Gastroesophageal sphincter (tissue), 4 donors: ENCODE results near the gene CAMSAP3. TPM values are rescaled to one million over a fixed set of nuclear protein-coding genes. Genes with fewer than 3 reads are reported as not detected.

ENCODE experiments used
- ATAC-seq: fragments of 150-250 bp; one replicate; pipeline ENCODE4 v1.9.1; 2016; ENCODE audit warnings: mild to moderate bottlenecking, moderate library complexity
- H3K27ac ChIP-seq, 4 donors: fragments of 200-600 bp; sonication (generic) in 3 of 4; 1 replicate in 3 of 4; 2 replicates in 1 of 4; pipeline ENCODE4 v1.5.1; 2016 to 2019
- H3K27me3 ChIP-seq: fragments of 200-600 bp; sonication (generic); one replicate; pipeline ENCODE4 v1.5.1; 2019
- H3K36me3 ChIP-seq, 2 donors: fragments of 200-600 bp; sonication (generic); one replicate each; pipeline ENCODE4 v1.5.1; 2019; ENCODE audit warnings: control low read depth in 1 of 2
- H3K4me1 ChIP-seq, 3 donors: fragments of 200-600 bp; sonication (generic); 1 replicate in 2 of 3; 2 replicates in 1 of 3; pipeline ENCODE4 v1.5.1; 2016 to 2019; ENCODE audit warnings: control low read depth in 2 of 3
- H3K4me3 ChIP-seq, 2 donors: fragments of 200-600 bp; sonication (generic); one replicate each; pipeline ENCODE4 v1.5.1; 2019; ENCODE audit warnings: mild to moderate bottlenecking in 1 of 2, moderate library complexity in 1 of 2
- H3K9me3 ChIP-seq, 3 donors: fragments of 200-600 bp; sonication (generic); one replicate each; pipeline ENCODE4 v1.5.1; 2017 to 2019; ENCODE audit warnings: control low read depth in 2 of 3
- EP300 ChIP-seq: sonication (generic); formaldehyde crosslinking; IDR thresholded peaks from one replicate; pipeline ENCODE4 v1.6.1; 2017; ENCODE audit warnings: antibody characterized with exemption, mild to moderate bottlenecking
- POLR2A ChIP-seq, 2 donors: fragments of 450-650 bp; IDR thresholded peaks; one replicate each; pipeline ENCODE4 v1.6.1; 2017; ENCODE audit warnings: antibody characterized with exemption in 2 of 2, mild to moderate bottlenecking in 2 of 2, moderate library complexity in 1 of 2
- POLR2AphosphoS5 ChIP-seq: sonication (generic); formaldehyde crosslinking; IDR thresholded peaks from one replicate; pipeline ENCODE4 v1.6.1; 2017; ENCODE audit warnings: antibody characterized with exemption
- WGBS, 2 donors: methylation state at CpG; one replicate each; pipeline ENCODE4 v1.1.5; 2018; ENCODE audit warnings: low coverage in 1 of 2; 5-methylcytosine and 5-hydroxymethylcytosine counted together
- total RNA-seq, 4 donors: library from RNA; depleted of rRNA; stranded (reverse); fragments of >200 nt; gene quantifications; one replicate each; pipeline ENCODE4 v1.1.0, GENCODE V29; 2016
- TF ChIP-seq, protein P1 (sequence below), 4 experiments: fragments of 200-600 bp in 2 of 4; fragments of 450-650 bp in 2 of 4; sonication (generic) in 1 of 4; IDR thresholded peaks; one replicate each; pipeline ENCODE4 v1.5.1; 2017 to 2019; ENCODE audit warnings: antibody characterized with exemption in 4 of 4, mild to moderate bottlenecking in 2 of 4, moderate library complexity in 2 of 4

Gene CAMSAP3
- total RNA-seq, 4 donors from 2014 or later, result 0.46 to 2.1 TPM; not detected in 2

DNA sequence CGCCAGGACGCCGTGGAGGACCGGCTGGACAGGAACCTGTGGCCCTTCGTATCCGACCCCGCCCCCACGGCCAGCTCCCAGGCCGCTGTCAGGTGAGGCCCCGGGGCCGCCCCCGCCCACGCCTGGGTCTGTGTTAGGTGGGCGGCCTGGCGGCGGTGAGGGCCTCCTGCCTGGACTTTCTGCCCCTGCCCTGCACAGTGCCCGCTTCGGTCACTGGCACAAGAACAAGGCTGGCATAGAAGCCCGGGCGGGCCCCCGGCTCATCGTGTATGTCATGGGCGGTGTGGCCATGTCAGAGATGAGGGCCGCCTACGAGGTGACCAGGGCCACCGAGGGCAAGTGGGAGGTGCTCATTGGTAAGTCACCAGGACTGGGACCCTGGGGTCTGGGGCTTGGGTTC, 51.5 kb downstream of the CAMSAP3 start:
- Histone ChIP-seq H3K9me3 (no peaks in the 10 kb centered on the region), H3K36me3 (no peaks in the 10 kb centered on the region), H3K27ac (no peak overlapping the region), H3K4me3 (no peak overlapping the region), H3K27me3 (peaks cover 94% of the 10 kb centered on the region), H3K4me1 (peaks cover 0 to 5% (median 0%) of the 10 kb centered on the region in 3 donors)
- ATAC-seq, result no peak
- TF ChIP-seq EP300, result no peak
- TF ChIP-seq POLR2AphosphoS5, result no peak
- no peak for TF ChIP-seq POLR2A (IDR thresholded peaks at IDR 0.05)
- TF ChIP-seq, protein P1, sequence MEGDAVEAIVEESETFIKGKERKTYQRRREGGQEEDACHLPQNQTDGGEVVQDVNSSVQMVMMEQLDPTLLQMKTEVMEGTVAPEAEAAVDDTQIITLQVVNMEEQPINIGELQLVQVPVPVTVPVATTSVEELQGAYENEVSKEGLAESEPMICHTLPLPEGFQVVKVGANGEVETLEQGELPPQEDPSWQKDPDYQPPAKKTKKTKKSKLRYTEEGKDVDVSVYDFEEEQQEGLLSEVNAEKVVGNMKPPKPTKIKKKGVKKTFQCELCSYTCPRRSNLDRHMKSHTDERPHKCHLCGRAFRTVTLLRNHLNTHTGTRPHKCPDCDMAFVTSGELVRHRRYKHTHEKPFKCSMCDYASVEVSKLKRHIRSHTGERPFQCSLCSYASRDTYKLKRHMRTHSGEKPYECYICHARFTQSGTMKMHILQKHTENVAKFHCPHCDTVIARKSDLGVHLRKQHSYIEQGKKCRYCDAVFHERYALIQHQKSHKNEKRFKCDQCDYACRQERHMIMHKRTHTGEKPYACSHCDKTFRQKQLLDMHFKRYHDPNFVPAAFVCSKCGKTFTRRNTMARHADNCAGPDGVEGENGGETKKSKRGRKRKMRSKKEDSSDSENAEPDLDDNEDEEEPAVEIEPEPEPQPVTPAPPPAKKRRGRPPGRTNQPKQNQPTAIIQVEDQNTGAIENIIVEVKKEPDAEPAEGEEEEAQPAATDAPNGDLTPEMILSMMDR (IDR thresholded peaks at IDR 0.05), result no peak
- no CpG with 5 or more reads among the region's 26 CpGs for WGBS, 2 donors

DNA sequence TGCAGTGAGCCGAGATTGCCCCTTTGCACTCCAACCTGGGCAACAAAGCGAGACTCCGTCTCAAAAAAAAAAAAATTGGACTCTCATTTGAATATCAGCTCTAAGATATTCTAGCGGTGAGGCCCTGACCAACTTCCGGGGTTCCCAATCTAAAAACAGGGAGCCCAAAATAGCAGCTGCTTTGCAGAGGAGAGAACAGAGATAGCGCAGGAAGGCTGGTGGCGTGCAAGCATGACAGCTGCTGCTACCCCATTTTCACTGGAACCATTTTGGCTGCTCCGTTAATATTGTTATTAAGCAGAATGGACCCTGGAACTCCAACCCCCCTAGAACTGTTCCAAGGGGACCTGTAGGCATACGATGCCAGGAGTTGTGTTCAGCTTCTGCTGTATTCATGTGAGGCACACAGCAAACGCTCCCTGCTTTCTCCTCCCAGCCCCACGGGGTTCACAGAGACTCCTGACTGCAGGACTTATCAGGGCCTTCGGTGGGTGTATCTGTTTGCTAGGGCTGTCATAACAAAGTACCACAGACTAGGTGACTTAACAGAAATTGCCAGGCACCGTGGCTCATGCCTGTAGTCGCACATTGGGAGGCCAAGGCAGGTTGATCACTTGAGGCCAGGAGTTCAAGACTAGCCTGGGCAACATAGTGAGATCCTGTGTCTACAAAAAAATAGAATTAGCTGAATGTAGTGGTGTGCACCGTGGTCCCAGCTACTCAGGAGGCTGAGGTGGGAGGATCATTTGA, 52.8 kb downstream of the CAMSAP3 start:
- no peak for ATAC-seq
- H3K36me3 ChIP-seq, result no peaks in the 10 kb centered on the region
- no peak overlapping the region for H3K27ac ChIP-seq
- no peak overlapping the region for H3K4me3 ChIP-seq
- peaks cover 81% of the 10 kb centered on the region for H3K27me3 ChIP-seq
- TF ChIP-seq, protein P1 (IDR thresholded peaks at IDR 0.05), result no peak
- TF ChIP-seq POLR2A (IDR thresholded peaks at IDR 0.05) (no peak), POLR2AphosphoS5 (no peak), EP300 (no peak)
- H3K4me1 ChIP-seq, result peaks cover 0 to 9% (median 0%) of the 10 kb centered on the region in 3 donors
- H3K9me3 ChIP-seq, result no peaks in the 10 kb centered on the region
- 86 to 91% methylated on average over 9 of the region's 15 CpGs for whole genome bisulfite sequencing, 2 donors

DNA sequence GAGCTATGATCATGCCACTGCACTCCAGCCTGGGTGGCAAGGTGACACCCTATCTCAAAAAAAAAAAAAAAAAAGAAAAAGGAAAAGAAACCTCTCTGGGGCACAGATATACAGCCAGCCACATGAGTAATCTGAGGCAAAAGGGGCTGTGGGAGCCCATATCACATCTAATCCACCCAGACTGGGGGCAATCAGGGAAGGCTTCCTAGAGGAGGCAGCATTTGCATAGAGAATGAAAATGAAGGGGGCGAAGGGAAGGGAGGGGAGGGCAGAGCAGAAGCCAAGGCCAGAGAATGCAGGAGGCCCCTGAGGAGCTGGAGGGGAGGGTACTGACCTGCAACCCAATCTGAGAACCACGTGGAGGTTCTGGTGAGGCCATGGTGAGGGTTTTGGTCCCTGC, 54.5 kb downstream of the CAMSAP3 start:
- Histone ChIP-seq H3K27ac (no peak overlapping the region), H3K36me3 (no peaks in the 10 kb centered on the region), H3K9me3 (no peaks in the 10 kb centered on the region), H3K4me1 (peaks cover 0 to 9% (median 0%) of the 10 kb centered on the region in 3 donors), H3K27me3 (peaks cover 64% of the 10 kb centered on the region), H3K4me3 (no peak overlapping the region)
- TF ChIP-seq POLR2A (IDR thresholded peaks at IDR 0.05), result no peak
- no peak for TF ChIP-seq EP300
- TF ChIP-seq POLR2AphosphoS5, result no peak
- TF ChIP-seq, protein P1 (IDR thresholded peaks at IDR 0.05), result no peak
- WGBS, 2 donors, result 8 to 50% methylated on average over 1 to 2 of the region's 2 CpGs
- ATAC-seq, result no peak

DNA sequence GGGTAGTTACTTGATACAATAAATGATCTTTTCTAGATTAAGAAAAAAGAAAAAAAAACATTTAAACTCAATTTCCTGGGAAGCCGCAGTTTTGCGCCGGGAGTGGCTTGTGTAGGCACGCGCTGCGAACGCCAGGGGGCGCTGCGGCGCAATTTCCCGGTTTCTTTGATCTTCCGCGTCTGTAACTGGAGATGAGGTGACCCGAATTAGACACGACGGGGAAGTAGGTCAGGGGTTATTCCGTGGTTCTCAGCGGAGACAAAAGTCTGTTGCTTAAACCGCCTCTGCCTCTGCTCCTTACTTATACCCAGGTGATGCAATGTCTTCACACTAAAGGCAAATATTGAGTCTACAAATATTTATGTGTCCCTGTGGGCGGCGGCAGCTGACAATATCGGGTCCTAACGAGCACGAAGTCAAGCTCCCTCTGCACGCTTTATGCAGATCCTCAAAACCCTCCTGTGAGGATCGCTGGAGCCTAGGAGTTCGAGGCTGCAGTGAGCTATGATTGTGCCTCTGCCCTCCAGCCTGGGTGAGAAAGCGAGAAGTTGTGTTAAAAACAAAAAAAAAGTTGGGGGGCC, 56.5 kb downstream of the CAMSAP3 start:
- 0 to 3% methylated on average over 6 to 28 of the region's 28 CpGs for WGBS, 2 donors
- peak overlapping the region in 1 of 2 donors; percentile 18 for H3K4me3 ChIP-seq
- H3K4me1 ChIP-seq, result peaks cover 0 to 9% (median 0%) of the 10 kb centered on the region in 3 donors
- H3K36me3 ChIP-seq, result no peaks in the 10 kb centered on the region
- H3K9me3 ChIP-seq, result no peaks in the 10 kb centered on the region
- no peak for TF ChIP-seq EP300
- TF ChIP-seq, protein P1 (IDR thresholded peaks at IDR 0.05), result peak in 3 of 4 experiments; percentile 90 to 96 (median 93)
- peaks cover 44% of the 10 kb centered on the region for H3K27me3 ChIP-seq
- peak; percentile 90 for ATAC-seq
- H3K27ac ChIP-seq, result no peak overlapping the region

DNA sequence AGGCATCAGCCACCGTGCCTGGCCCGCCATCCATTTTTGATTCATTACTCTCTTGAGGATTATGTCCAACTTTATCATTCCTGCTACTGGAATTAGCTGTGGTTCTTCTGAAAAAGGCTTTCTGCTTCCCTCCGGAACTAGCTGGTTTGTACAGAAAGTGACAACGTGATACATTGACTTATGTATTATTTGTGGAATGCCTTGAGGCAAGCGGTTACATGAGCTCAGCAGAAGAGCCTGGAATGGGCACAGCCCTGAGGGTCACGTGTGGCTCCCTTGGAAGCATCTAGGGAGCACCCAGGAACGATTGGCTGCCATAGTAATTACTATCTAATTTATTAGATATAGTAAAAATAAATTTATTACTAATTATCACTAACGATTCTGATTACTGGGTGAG, 58.7 kb downstream of the CAMSAP3 start:
- Histone ChIP-seq H3K9me3 (no peaks in the 10 kb centered on the region), H3K4me1 (peaks cover 0 to 9% (median 0%) of the 10 kb centered on the region in 3 donors), H3K36me3 (no peaks in the 10 kb centered on the region), H3K4me3 (no peak overlapping the region), H3K27ac (no peak overlapping the region), H3K27me3 (peaks cover 39% of the 10 kb centered on the region)
- 40 to 50% methylated on average over 8 of the region's 8 CpGs for WGBS, 2 donors
- ATAC-seq, result no peak
- TF ChIP-seq POLR2AphosphoS5, result no peak
- TF ChIP-seq, protein P1 (IDR thresholded peaks at IDR 0.05), result no peak
- no peak for TF ChIP-seq EP300
- no peak for TF ChIP-seq POLR2A (IDR thresholded peaks at IDR 0.05)
